Sigmoid colon (tissue), 7 donors: ENCODE results near the gene GPC6. TPM values are rescaled to one million over a fixed set of nuclear protein-coding genes. Genes with fewer than 3 reads are reported as not detected.
A peak's percentile ranks its signal among the peaks of the same experiment; 100 is the strongest.

Experiments used
- DNase-seq: peaks from one replicate; pipeline ENCODE4 v3.0.0-alpha.2; 2019
- H3K27ac ChIP-seq, 4 donors: fragments of 200-600 bp; sonication (generic); one replicate each; pipeline ENCODE4 v1.5.1; 2016 to 2019; ENCODE audit warnings: mild to moderate bottlenecking in 1 of 4
- H3K27me3 ChIP-seq, 3 donors: fragments of 200-600 bp; sonication (generic); one replicate each; pipeline ENCODE4 v1.5.1; 2019; ENCODE audit warnings: mild to moderate bottlenecking in 1 of 3
- H3K36me3 ChIP-seq, 4 donors: fragments of 200-600 bp; sonication (generic); one replicate each; pipeline ENCODE4 v1.5.1; 2016 to 2019
- H3K4me1 ChIP-seq, 4 donors: fragments of 200-600 bp; sonication (generic); one replicate each; pipeline ENCODE4 v1.5.1; 2017 to 2019
- H3K4me3 ChIP-seq, 4 donors: fragments of 200-600 bp; sonication (generic); one replicate each; pipeline ENCODE4 v1.5.1; 2017 to 2019; ENCODE audit warnings: mild to moderate bottlenecking in 2 of 4, moderate library complexity in 1 of 4
- H3K9me3 ChIP-seq, 4 donors: fragments of 200-600 bp in 3 of 4; sonication (generic) in 3 of 4; one replicate each; pipeline versions ENCODE4 v1.5.1 to v1.6.1; 2013 to 2019
- EP300 ChIP-seq, 4 donors: sonication (generic); formaldehyde crosslinking; IDR thresholded peaks; one replicate each; pipeline ENCODE4 v1.6.1; 2017; ENCODE audit warnings: antibody characterized with exemption in 4 of 4
- POLR2A ChIP-seq, 2 donors: fragments of 450-650 bp; IDR thresholded peaks; one replicate each; pipeline ENCODE4 v1.6.1; 2016; ENCODE audit warnings: antibody characterized with exemption in 2 of 2, mild to moderate bottlenecking in 2 of 2, moderate library complexity in 2 of 2
- POLR2AphosphoS5 ChIP-seq, 4 donors: sonication (generic); formaldehyde crosslinking; IDR thresholded peaks; one replicate each; pipeline ENCODE4 v1.6.1; 2017; ENCODE audit warnings: antibody characterized with exemption in 4 of 4
- WGBS, 2 donors: extraction: QIAGEN DNeasy Blood & Tissue Kit; methylation state at CpG; one replicate each; pipeline ENCODE4 v1.1.7; 2013; 5-methylcytosine and 5-hydroxymethylcytosine counted together
- intact Hi-C: fragments of 100-400 bp; cut with DNase I; formaldehyde crosslinking; loops from one replicate; pipeline ENCODE4 v1.15.1; 2023
- polyA plus RNA-seq, 3 donors: library from polyadenylated mRNA; stranded (reverse); fragments of 200-250 nt; gene quantifications; one replicate each; pipeline ENCODE4 v1.2.3, GENCODE V29; 2013
- total RNA-seq, 4 donors: library from RNA; depleted of rRNA; stranded (reverse); fragments of >200 nt; gene quantifications; one replicate each; pipeline ENCODE4 v1.1.0, GENCODE V29; 2016
- TF ChIP-seq, protein P1 (sequence below), 4 experiments: fragments of 450-650 bp in 3 of 4; fragments of 200-600 bp in 1 of 4; IDR thresholded peaks; one replicate each; pipeline ENCODE4 v1.5.1; 2016 to 2019; ENCODE audit warnings: antibody characterized with exemption in 4 of 4, mild to moderate bottlenecking in 3 of 4, moderate library complexity in 2 of 4
- donor health status: healthy with polysubstance abuse.
- donor health status: Bipolar disorder and iron deficiency.
- donor health status: healthy.

GPC6 gene
- total and polyA plus RNA-seq, 7 donors, result 0.23 to 27.5 (median 14.4) TPM

- peak in 1 of 4 donors; percentile 26 for TF ChIP-seq POLR2AphosphoS5 (IDR thresholded peaks at IDR 0.05)
- no peak for TF ChIP-seq POLR2A (IDR thresholded peaks at IDR 0.05)
- TF ChIP-seq, protein P1, sequence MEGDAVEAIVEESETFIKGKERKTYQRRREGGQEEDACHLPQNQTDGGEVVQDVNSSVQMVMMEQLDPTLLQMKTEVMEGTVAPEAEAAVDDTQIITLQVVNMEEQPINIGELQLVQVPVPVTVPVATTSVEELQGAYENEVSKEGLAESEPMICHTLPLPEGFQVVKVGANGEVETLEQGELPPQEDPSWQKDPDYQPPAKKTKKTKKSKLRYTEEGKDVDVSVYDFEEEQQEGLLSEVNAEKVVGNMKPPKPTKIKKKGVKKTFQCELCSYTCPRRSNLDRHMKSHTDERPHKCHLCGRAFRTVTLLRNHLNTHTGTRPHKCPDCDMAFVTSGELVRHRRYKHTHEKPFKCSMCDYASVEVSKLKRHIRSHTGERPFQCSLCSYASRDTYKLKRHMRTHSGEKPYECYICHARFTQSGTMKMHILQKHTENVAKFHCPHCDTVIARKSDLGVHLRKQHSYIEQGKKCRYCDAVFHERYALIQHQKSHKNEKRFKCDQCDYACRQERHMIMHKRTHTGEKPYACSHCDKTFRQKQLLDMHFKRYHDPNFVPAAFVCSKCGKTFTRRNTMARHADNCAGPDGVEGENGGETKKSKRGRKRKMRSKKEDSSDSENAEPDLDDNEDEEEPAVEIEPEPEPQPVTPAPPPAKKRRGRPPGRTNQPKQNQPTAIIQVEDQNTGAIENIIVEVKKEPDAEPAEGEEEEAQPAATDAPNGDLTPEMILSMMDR (IDR thresholded peaks at IDR 0.05), result no peak
- TF ChIP-seq EP300 (IDR thresholded peaks at IDR 0.05), result no peak
- intact Hi-C loops, result no loop called here
- no peaks in the 10 kb centered on the region for H3K36me3 ChIP-seq
- H3K27me3 ChIP-seq, result no peaks in the 10 kb centered on the region
- H3K9me3 ChIP-seq, result no peaks in the 10 kb centered on the region
- H3K4me1 ChIP-seq, result peaks cover 0 to 11% (median 0%) of the 10 kb centered on the region in 4 donors
- no peak overlapping the region for H3K4me3 ChIP-seq
- WGBS, 2 donors, result 64 to 75% methylated on average over 4 of the region's 4 CpGs
- DNase-seq, result no peak
- no peak overlapping the region for H3K27ac ChIP-seq
These were observed 171.8 kb downstream of the GPC6 start for GRCh38 chr13:93398167-93399035.

DNA sequence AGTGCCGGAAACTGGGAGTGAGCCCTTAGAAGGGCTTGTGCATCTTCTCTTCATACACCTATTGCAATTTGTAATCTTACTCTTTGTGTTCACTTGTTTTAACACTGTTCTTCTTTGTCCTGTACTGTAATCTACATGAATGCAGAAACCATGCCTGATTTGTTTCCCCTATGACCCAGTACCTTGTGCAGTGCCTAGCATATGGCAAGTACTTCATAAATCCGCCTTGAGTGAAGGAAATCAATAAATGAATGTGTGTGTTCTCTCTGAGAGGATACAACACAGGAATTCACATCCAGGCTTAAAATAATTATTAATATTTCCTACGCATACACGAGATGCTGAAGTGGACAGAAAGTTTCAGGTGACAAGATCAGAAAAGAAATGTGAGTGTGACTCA lies 172.6 kb downstream of the GPC6 start:
- Histone ChIP-seq H3K4me3 (no peak overlapping the region), H3K27me3 (no peaks in the 10 kb centered on the region), H3K9me3 (no peaks in the 10 kb centered on the region), H3K27ac (no peak overlapping the region), H3K36me3 (no peaks in the 10 kb centered on the region), H3K4me1 (peaks cover 0 to 11% (median 0%) of the 10 kb centered on the region in 4 donors)
- intact Hi-C loops, result no loop called here
- 82 to 90% methylated on average over 4 of the region's 4 CpGs for WGBS, 2 donors
- DNase-seq, result no peak
- no peak for TF ChIP-seq POLR2AphosphoS5 (IDR thresholded peaks at IDR 0.05)
- TF ChIP-seq EP300 (IDR thresholded peaks at IDR 0.05), result no peak
- TF ChIP-seq POLR2A (IDR thresholded peaks at IDR 0.05), result no peak
- TF ChIP-seq, protein P1 (IDR thresholded peaks at IDR 0.05), result no peak

DNA sequence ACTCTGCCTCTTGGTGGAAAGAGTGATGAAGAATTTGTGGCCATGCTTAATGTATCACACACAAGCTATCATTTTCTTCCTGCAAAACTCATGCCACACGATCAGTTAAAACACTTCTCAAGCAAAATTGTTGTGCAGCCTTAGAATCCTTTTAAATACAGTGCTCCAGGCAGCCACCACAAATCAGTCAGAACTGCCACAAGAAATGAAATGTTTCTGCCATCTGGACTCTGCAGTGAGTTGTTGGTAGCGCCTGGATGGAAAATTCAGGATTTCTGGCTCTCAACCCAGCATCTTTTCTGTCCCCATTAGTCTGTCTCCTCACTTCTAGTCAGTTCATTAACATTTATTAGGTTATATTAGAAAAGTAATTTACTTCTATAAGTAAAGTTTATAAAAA lies 179.5 kb downstream of the GPC6 start:
- TF ChIP-seq POLR2A (IDR thresholded peaks at IDR 0.05), result no peak
- TF ChIP-seq POLR2AphosphoS5 (IDR thresholded peaks at IDR 0.05), result no peak
- TF ChIP-seq EP300 (IDR thresholded peaks at IDR 0.05), result no peak
- TF ChIP-seq, protein P1 (IDR thresholded peaks at IDR 0.05), result no peak
- Histone ChIP-seq H3K4me1 (no peaks in the 10 kb centered on the region), H3K9me3 (no peaks in the 10 kb centered on the region), H3K27ac (no peak overlapping the region), H3K36me3 (no peaks in the 10 kb centered on the region), H3K4me3 (no peak overlapping the region), H3K27me3 (no peaks in the 10 kb centered on the region)
- no peak for DNase-seq
- WGBS, 2 donors, result 87 to 89% methylated on average over 2 of the region's 2 CpGs
- intact Hi-C loops, result no loop called here

- no peak for DNase-seq
- H3K4me3 ChIP-seq, result no peak overlapping the region
- intact Hi-C loops, result no loop called here
These were observed 180.9 kb downstream of the GPC6 start for GRCh38 chr13:93407551-93407950.

More at GRCh38 chr13:93407551-93407950, 180.9 kb downstream of the GPC6 start:
- Histone ChIP-seq H3K27ac (no peak overlapping the region), H3K27me3 (no peaks in the 10 kb centered on the region), H3K36me3 (no peaks in the 10 kb centered on the region), H3K4me1 (no peaks in the 10 kb centered on the region), H3K9me3 (no peaks in the 10 kb centered on the region)
- TF ChIP-seq EP300 (IDR thresholded peaks at IDR 0.05), result no peak
- no peak for TF ChIP-seq POLR2AphosphoS5 (IDR thresholded peaks at IDR 0.05)
- TF ChIP-seq POLR2A (IDR thresholded peaks at IDR 0.05), result no peak
- TF ChIP-seq, protein P1 (IDR thresholded peaks at IDR 0.05), result no peak
